GM21390 (cell line): ENCODE results near the gene CDX1.

Experiments used
- ATAC-seq: cut with Tn5 transposase; IDR thresholded peaks from one replicate; pipeline ENCODE4 v1.9.1; 2021; ENCODE audit not compliant: unreplicated experiment

Gene CDX1

DNA sequence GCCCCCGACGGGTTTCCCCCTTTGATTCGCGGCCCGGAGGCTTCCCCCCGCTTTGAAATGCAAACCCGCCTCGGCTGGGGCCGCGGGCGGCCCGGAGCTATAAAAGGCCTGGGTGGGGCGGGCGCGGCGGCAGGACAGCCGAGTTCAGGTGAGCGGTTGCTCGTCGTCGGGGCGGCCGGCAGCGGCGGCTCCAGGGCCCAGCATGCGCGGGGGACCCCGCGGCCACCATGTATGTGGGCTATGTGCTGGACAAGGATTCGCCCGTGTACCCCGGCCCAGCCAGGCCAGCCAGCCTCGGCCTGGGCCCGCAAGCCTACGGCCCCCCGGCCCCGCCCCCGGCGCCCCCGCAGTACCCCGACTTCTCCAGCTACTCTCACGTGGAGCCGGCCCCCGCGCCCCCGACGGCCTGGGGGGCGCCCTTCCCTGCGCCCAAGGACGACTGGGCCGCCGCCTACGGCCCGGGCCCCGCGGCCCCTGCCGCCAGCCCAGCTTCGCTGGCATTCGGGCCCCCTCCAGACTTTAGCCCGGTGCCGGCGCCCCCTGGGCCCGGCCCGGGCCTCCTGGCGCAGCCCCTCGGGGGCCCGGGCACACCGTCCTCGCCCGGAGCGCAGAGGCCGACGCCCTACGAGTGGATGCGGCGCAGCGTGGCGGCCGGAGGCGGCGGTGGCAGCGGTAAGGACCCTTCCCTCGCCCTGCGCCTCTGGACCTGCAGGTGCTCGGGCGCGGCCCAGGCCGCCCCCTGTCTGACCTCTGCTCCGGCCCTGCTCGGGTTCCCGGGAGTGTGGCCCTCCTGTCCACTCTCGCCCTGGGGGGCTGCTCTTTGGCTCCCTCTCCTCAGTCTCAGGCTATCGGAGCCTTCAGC is at the start of gene CDX1:
TSS of gene CDX1 (plus strand) at position 129 of the 862 bp plus-strand sequence. CDS start at position 228, 99 bp downstream.
- no peak for ATAC-seq

DNA sequence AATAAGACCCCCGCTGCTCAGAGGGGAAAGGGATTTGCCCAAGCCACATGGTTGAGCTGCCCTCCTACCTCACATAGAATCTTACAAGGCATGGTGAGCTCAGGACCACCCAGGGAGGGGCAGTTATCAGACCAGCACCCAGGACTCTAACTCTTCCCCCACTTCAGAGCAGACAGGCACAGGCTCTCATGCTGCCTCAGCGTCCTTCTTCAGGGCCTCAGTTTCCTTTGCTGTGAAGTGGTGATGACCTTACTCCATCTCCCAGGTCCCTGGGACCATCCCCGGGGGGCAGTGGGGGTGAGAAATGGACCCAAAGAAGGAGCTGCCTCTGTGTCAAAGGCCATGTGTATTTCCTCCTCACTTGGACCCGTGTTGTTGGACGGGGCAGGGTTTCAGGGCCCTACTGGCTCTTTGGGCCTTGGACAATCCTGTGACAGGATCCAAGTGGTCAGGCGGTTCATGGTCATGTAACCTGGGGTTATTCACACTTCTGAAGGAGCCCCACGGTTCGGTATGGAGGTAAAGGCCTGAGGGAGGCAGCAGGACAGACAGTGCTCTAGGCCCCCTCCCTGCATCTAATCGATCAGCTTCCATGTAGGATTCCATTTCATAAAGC is 48.5 kb upstream of the CDX1 start:
- ATAC-seq = no peak

DNA sequence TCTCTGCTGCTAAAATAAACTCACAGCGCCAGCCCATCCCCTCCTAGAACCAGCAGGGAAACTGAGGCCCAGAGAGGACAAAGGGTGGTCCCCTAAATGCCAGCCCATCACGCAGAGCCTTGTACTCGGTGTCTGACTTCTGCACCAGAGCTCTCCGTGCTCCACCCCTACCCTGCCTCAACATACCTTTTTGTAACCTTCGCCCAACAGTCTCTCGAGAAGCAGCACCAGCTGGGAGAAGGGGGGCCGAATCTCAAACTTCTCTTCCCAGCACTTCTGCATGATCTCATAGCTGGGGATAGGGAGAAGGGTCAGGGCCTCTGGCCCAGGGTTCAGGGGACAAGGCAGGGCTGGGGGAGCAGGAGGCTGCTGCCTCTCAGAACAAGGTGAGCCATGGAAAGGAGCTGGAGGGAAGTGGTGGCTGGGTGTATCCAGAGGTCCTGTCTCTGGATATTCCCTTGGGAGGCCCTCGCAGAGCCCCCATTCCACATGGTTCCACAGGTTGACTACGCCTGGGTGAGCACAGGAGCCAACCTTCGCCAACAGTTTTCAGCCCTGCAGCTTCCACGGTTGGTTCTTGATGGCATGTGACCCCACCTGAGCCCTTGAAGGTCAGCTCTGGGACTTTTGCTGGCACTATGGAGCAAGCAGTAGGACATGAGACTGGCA is 47.9 kb upstream of the CDX1 start:
- ATAC-seq = no peak

DNA sequence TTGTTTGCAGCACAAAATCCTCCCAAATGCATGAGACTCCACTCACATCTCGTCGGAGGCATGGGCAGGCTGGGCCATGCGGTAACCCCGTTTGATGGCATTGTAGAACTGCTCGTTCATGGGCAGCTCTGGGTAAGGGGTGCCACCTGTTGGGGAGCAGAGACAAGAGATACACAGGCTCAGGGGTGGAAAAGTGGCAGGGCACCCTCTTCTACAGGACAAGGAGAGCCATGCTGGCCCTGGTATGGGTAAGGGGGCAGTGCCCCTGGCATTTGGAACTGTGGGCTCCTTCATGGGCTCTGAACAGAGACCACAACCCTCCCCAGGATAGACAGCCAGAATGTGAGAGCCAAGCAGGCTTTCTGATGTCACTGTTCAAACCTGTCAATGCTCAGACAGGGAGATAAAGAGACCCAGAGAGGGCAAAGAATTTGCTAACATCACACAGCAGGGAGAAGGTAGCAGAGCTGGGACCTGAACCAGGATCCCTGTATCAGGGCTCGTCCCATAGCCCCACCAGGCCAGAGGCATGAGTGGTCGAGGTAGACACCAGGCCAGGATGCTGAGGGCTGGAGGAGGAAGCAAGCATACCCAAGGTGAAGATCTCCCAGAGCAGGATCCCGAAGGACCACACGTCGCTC is 47.0 kb upstream of the CDX1 start:
- no peak for ATAC-seq

DNA sequence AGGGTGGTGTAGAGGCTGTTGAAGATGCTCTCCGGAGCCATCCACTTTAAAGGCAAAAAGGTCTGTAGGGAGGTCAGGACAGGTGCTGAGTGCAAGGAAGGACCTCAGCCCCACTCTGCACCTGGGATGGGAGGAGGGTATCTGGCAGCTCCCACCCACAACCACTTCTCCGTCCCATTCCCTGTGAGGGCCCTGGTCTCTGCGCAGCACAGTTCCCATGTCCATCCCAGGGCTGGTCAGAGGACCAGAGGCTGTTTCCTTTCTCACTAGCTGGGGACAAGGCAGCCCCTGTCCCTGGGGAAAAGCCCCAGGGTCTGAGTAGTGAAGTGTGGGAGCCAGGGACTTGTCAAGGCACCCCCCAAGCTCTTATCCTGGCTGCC is 46.5 kb upstream of the CDX1 start:
- no peak for ATAC-seq

DNA sequence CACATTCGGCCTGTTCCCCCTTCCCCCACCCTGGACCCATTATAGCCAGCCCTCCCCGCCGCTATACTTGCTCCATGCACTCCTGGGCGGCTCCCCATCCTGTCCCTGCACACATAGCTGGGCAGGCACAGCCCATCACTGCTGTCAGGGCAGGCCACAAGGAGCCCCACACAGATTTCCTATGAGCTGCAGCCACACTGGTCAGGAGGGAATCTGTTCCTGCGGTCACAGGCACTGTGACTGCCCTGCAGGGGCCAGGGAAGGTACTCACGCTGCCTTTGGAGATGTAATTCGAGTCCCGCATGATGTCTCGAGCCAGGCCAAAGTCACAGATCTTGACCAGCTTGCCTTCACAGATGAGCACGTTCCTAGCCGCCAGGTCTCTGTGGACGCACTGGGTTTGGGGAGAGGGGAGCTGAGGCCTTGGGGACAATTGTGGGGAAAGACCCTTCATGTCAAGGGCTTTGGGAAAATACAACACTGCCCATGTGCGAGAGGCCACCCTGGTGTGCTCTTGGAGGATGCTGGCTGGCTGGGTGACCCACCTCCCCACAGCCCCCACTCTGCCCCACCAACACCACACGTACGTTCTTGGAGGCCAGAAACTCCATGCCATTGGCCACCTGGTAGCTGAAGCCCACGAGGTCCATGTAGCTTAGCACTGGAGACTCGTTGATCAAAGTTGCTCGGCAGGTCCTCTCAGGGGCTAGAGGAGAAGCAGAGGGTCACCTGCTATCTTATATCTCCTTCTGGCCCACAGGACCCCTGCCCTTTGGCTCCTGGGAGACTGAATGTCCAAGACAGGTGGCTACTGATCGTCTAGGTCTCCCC is 45.7 kb upstream of the CDX1 start:
- no peak for ATAC-seq

DNA sequence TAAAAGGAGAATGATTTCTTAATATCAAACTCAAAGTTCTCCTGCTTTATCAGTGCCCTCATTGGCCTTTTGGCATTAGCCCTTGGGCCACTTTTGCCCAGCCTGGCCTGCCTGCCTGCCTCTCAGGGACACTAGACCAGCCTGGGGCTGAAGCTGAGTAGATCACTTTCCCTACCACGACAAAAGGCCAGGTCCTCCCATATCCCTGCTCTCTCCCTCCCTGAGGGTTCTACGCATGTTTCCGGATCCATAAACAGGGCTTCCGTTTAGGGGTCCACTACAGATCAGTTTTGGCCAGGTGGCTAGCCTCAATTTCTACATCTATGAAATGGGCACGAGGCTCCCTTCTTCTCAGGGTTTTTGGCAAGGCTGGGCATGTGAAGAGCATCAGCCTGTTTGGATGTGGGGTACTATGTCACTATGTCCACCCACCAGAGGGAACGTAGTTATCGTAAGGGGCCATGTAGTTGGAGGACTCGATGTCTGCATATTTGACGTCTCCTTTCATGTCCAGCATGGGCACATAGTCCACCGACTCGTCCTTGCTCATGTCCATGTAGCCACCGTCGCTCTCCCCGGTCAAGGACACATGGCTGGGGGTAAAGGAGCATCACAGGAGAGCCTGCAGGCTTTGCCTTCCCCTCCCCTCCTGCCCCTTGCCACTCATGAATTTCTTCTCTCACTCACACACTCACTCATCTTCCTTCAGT is 45.0 kb upstream of the CDX1 start:
- ATAC-seq = no peak

DNA sequence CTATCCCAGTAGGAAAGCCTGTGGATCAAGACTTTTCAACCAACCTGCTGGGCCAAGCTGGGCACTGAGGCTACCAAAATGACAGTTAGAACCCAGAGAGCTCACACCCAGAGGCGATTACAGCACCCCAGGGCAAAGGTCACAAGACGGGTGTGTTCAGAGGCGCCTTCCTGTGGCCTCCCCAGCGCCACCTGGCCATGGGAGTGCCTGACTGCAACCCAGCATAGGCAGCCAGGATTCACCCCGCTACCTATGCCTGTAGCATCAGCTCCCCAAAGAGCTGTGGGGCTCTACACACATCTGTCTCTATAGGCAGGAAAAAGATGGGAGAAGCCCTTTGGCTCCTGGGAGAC is 44.4 kb upstream of the CDX1 start:
- ATAC-seq = peak; percentile 75

DNA sequence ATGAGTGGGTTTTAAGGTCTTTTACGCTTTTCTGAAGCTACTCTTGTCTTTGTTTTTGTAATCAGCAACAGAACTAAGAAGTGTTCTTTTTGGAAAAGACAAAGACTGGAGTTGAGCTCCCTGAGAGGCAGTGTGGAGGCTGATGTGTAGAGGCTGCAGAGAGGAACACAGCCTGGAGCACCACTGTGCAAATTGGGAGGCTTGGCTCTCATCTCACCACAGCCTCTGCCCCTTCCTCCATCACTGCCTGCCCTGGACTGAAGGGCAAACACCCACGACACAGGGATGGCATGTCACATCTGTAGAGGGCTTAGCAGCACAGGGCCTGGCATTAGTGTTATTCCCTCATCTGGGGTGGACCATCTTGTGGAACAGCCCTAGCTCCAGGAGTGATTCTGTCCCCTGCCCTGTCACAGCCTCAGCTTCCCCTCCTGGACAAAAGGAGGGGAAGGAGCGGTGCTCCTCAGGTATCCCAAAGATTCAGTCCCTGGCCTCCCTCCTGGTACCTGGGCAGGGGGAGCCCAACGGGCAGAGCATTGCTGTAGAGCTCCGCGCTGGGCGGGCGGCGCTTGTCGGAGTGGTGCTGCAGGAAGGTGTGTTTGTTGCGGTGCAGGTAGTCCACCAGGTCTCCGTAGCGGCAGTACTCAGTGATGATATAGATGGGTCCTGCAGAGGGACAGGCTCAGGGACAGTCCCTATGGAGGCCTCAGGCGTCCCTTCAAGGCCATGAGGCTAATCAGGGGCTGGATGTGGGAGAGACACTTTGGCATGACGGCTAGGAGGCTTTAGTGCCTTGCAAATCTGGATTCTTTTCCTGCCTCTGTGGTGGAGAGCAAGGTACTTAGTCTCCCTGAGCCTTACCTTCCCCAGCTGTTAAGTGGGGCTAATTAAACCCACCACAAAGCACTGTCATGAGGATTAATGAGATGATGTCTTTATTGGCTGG is 43.8 kb upstream of the CDX1 start:
- ATAC-seq = no peak

DNA sequence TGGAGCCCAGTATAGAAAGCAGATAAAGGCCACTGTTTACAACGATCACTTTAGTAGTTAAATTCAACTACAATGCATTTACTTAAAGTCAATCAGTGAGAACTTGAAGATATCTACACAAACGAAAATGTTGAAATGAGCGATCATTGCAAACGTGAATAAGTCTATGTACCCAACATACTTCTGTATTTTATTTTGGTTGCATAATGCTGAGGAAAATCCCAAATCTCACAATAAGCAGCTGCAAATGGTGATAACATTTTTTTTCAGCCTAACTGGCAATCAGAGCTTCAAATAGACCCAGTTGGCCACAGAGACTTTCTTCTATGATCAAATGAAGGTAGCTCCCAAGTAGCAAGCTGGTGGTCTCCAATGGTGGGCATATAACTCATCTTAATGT is 43.0 kb upstream of the CDX1 start:
- no peak for ATAC-seq

DNA sequence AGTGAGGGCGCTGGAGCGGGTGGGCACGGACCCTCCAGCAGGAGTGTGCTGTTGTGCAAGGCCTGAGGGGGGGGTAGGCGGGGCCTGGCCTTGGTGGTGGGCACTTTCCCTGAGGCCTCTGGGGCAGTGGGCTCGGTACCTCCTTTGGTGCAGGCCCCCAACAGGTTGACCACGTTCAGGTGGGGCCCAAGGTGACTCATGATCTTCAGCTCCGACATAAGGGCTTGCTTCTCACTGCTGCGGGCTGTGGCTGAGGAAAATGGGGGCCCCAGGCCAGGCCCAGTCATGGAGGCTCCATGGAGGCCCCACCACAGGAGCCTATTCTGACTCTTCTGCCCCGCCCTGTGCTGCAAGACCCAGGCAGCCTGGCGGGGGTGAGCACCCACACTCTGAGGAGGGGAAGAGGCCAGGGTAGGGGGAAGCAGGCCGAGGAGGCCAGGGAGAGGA is 42.4 kb upstream of the CDX1 start:
- no peak for ATAC-seq

DNA sequence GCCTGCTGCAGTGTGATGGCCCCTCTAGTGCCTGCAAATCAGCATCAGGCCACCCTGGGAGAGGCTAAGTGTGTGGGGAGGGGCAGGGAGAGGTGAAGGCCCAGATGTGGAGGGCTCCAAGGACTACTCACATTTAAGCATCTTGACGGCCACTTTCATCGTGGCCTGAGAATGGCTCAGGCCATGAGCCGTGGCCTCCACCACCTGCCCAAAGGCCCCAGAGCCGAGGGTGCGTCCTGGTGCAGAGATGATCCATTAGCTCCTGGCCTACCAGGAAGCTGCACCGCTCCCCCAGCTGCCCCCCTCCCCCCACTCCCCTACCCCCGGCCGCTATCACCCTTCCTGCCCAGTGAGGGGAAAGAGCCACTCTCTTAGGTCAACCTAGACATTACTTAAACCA is 42.0 kb upstream of the CDX1 start:
- no peak for ATAC-seq

DNA sequence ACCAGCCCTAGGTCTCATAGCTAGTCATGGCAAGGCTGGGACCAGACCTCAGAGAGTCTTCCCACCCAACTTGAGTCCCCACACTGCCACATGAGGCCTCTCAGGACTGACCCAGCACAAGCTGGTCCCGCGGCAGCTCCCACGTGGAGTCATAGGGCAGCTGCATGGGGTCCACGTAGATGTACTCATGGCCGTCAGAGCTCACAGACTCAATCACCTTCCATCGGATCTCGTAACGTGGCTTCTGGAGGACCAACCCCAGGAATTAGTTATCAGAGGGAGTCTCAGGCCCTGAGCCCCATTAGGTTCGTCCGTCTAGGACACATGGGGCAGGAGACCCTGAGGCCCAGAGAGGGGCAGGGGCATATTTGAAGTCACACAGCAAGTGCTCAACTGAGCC is 41.2 kb upstream of the CDX1 start:
- no peak for ATAC-seq

DNA sequence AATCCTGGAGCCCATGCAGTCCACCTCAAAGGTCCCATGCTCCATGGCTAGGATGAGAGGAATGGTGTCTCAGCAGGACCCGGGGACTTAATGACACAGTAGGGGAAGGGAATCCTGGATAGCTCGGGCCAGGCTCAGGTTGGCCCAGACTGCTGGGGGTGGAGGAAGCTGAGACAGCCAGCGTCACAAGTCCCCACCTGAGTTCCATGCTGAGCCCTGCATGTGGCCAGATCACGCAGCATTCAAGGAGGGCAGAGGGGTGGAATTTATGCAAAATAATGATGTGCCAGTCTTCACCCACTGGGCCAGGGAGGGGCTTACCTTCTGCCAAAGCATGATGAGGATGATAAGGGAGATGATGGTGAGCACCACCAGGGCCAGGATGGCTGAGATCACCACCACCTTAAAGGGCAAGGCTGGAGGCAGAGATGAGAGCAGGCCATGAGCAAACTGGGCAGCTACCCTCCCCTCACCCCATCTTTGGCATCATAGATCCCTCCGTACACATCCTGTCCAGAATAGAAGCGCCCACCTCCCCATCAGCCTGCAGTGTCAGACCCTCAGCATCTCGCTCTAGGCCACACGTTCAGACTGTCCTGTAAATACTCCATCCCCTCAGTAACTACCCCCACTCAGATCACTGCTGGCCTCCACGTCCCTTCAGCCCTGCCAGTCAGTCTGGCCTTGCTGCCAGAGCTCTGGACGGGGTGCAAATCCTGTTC is 40.2 kb upstream of the CDX1 start:
- ATAC-seq = no peak

DNA sequence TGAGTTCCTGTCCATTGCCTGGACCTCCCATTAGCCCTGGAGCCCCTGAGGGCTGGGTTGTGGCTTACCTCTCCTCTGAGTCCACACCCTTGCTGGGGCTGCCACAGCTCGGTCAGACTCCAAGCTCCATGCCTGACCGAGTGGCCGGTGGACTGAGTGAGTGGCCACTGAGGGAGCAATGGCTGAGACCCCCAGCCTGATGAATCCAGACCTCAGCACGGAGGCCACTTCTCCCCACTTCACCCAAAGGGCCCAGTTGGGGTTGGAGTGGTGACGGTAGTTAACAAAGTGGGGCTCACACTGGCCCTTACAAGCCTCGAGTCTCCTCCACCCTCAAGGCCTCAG is 39.7 kb upstream of the CDX1 start:
- ATAC-seq = no peak

DNA sequence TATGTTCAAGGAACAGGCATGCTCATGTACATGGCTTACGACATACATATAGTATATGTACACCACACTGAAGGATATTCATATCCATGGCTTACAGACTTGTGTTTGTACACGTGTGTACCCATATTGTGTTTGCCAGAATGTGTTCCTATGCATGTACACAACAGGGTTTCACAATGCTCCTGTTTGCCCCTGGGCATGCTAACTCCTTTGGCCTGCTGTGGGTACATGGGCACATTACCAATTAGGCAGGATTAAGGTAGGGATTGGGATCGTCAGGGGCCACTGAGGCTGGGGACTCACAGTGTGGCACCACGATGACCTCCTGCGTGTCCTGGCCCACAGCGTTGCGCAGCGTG is 37.1 kb upstream of the CDX1 start:
- no peak for ATAC-seq

DNA sequence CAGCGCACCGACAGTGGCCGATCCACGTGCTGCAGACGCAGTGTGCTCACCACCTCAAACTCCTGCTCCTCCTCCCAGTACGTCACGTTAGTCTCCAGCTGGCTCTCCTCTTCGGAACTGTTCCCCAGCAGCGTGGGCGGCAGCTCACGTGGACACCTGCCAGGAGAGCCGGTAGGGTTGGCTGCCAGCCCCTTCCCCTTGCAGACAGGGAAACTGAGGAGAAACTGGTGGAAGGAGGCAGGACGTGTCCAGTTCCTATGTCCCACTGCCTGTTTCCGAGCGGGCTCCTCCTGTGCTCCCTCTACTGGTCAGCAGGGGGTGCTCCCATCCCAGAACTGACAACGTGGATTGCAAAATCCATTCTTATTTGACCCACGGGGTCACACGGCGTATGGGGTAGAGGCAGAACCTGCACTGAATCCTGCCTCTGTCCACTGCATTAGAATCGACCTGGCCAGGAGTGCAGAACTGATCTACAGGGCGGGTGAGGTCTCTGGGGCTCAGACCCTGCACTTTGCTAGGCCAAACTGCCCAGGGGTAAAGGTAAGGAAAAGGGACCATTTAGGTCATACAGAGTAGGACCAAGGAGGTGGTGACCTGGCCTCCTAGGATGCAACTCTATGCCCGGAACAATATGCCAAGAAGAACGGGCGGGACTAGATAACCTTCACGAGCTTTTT is 36.6 kb upstream of the CDX1 start:
- no peak for ATAC-seq

DNA sequence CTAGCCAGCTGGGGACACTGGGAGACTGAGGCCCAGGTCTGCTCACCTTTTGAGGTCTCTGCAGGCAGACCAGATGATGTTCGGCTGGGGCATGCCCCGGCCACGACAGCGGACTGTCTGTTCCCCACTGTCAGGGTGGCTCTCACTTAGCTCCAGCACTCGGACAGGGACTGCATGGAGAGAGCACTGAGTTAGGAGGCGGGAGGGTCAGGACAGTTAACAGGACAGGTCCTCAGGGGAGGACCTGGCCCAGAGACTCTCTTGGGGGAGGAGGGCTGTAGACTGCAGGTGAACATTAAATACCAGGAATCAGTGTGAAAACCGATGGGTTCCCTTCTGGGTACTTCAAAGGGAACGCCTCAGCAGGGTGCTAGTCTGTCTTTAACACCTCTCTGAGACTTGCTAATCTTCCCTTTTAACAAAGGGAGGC is 36.1 kb upstream of the CDX1 start:
- no peak for ATAC-seq
